ENCODE measurements around the gene PDIA5. TPM values are rescaled to one million over a fixed set of nuclear protein-coding genes. Genes with fewer than 3 reads are reported as not detected.

The PDIA5 gene
- 4.8 TPM for total RNA-seq
- long read RNA-seq, partial matches to known transcripts = 0 of 5 reads
- long read RNA-seq, other reads (novel, unspliced or antisense) = 1 of 5 reads

- intact Hi-C loops (cut with micrococcal nuclease) = no loop called here
- peak; percentile 94 for DNase-seq
- peak; percentile 96 for ATAC-seq
Measured at GRCh38 chr3:123066896-123067688, at the start of gene PDIA5. TSS of gene PDIA5 (plus strand) at chr3:123067025. CDS start at chr3:123067165, 140 bp downstream.

GRCh38 chr3:123018683-123019082 is 48.1 kb upstream of the PDIA5 start:
- no peak for DNase-seq
- ATAC-seq = no peak
- intact Hi-C loops (cut with micrococcal nuclease) = no loop called here

GRCh38 chr3:123019161-123019560 is 47.7 kb upstream of the PDIA5 start:
- intact Hi-C loops (cut with micrococcal nuclease) = no loop called here
- no peak for ATAC-seq
- DNase-seq = no peak

- intact Hi-C loops (cut with micrococcal nuclease) = no loop called here
- ATAC-seq = no peak
- no peak for DNase-seq
Measured at GRCh38 chr3:123019591-123019990, 47.2 kb upstream of the PDIA5 start.

DNA sequence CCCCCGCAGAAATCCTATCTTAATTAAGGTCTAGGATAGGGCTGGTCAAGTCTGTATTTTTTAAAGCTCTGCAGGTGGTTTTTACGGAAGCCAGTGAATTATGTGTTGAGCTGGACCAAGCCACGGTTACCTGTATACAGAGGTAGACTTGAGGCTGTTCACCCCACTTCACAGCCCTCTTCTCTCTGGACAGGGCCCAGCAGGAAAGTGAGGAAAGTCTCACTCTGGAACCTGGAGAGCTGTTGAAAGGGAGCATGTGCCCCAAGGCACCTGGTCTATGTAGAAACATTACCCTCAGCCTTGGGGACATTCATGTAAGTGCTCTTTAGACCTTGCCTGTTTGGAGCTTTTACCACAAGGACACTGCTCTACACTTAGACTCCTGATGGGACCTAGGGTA is 46.1 kb upstream of the PDIA5 start:
- DNase-seq (no peak), ATAC-seq (no peak)
- intact Hi-C loops (cut with micrococcal nuclease) = loop anchor here (10.0 kb wide), 1 partner anchor 56 kb away; no protein-coding TSS in a partner anchor

DNA sequence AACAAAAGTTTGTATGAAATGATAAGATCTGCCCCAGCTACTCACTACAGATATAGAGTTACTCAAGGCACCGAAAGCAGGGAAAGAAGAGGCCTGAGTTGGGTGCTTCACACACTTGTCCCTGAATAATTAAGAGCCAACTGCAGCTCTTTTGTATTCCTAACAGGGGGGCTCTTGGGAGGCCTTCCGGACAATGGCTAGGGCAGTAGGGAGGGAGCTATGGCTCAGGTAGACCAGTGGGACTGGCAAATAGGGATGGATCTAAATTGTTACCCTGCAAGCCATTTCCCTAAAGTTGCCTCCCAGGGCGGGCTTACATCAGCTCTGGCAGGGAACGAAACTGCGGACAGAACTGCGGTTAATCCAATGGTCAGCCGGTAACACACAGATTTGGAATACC is 45.4 kb upstream of the PDIA5 start:
- no peak for DNase-seq
- intact Hi-C loops (cut with micrococcal nuclease) = loop anchor here (10.0 kb wide), 1 partner anchor 57 kb away; no protein-coding TSS in a partner anchor
- no peak for ATAC-seq

- ATAC-seq = no peak
- intact Hi-C loops (cut with micrococcal nuclease) = loop anchor here (10.0 kb wide), 1 partner anchor 57 kb away; no protein-coding TSS in a partner anchor
- no peak for DNase-seq
Measured at GRCh38 chr3:123021996-123022510, 44.8 kb upstream of the PDIA5 start.

- intact Hi-C loops (cut with micrococcal nuclease) = loop anchor here (10.0 kb wide), 1 partner anchor 59 kb away; no protein-coding TSS in a partner anchor
- no peak for ATAC-seq
Measured at GRCh38 chr3:123024056-123024455, 42.8 kb upstream of the PDIA5 start.

DNA sequence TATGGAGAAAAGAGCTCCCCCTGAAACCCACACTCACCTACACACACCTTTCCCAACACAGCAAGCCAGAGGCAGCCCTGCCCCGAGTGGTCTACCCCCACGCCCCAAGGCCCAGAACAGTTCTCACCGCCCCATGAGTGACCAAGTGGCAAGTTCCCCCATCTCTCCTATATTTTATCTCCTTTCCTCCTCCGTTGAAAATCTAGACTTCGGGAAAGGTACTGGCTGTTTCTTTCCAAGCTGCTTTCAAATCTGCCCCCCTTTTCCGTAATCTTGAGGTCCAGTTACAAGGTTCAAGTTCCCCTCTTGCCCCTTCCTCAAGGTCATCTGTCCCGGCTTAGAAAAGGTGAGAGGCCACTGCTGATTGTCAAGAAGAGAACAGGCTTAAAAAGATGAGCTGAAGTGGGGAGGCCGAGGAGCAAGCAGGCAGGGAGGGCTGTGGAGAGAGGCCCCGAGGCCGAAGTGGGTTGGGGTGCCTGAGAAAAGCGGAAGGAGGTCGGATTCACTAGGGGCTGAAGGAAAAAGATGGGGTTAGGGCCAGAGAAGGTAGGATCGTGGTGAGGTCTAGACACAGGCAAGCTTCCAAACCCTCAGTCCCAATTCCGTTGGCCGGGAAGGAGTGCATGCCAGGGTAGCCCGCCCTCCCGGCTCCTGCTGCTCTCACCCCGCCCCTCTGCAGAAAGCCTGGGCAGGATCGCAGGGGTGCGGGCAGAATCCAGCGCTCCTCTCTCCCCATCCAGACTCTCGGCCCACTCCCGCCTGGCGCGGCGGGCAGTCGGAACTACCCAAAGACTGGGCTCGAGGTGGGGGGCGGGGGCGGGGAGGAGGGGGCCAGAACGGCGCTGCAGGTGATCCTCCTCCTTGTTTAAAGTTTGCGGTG is 40.9 kb upstream of the PDIA5 start:
- ATAC-seq (peak; percentile 51), DNase-seq (peak; percentile 39)
- intact Hi-C loops (cut with micrococcal nuclease) = loop anchor here (10.0 kb wide), 1 partner anchor 61 kb away; no protein-coding TSS in a partner anchor

More at GRCh38 chr3:123024056-123024455, 42.8 kb upstream of the PDIA5 start:
- DNase-seq = no peak

- DNase-seq (peak; percentile 63), ATAC-seq (peak; percentile 59)
- intact Hi-C loops (cut with micrococcal nuclease) = loop anchor here (10.0 kb wide), 1 partner anchor 62 kb away; no protein-coding TSS in a partner anchor
Measured at GRCh38 chr3:123026565-123027291, 40.1 kb upstream of the PDIA5 start.

DNA sequence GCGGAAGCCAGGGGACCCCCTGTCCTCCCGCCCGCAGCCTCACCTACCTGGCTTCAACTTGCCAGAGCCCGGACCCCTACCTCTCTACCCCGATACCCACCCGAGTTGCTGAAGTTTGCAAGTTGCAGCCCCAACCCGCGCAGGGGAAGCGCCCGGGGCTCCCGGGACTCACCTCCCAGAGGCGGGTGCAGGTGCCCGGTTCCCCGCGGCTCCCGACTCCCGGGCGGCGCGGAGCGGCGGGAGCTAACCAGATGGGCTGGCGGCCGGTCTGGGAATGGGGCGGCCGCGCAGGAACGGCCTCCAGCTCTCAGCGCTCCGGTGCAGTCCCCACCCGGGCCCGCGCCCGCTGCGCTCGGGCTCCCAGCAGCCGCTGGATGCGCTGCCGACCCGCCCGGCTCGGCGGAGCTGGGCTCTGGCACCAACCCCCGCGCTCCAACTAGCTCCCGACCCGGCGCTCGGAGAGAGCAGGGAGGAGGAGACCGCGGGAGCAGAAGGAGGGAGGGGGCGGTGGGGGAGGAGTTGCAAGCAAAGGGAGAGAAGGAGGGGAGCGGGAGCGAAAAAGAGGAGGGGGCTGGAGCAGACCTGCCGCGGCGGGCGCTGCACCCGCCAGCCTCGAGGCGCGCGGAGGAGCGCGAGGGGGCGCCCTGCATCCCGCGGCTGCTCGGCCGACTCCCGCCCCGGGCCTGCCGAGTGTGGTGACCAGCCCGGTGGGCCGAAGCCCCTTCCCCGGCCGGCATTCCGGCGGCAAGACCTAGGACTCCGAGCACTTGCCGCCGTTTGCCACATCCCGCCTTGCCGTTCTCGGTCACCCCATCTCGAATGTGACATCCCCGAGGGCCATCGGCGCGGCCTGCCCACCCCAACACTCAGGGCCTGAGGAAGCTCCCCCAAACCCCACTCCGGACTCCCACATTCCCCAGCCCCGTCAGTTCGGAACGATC is 39.3 kb upstream of the PDIA5 start, which contains the start of gene SEMA5B:
Gene SEMA5B (minus strand): TSS at position 472 of the 941 bp plus-strand sequence. CDS start 66,500 bp downstream, outside the sequence.
- DNase-seq (peak; percentile 68), ATAC-seq (peak; percentile 85)
- intact Hi-C loops (cut with micrococcal nuclease) = loop anchor here (10.0 kb wide), 1 partner anchor 63 kb away; no protein-coding TSS in a partner anchor

GRCh38 chr3:123028233-123028828 is 38.5 kb upstream of the PDIA5 start:
- intact Hi-C loops (cut with micrococcal nuclease) = loop anchor here (10.0 kb wide), 1 partner anchor 64 kb away; no protein-coding TSS in a partner anchor
- ATAC-seq = peak; percentile 59
- no peak for DNase-seq

- intact Hi-C loops (cut with micrococcal nuclease) = no loop called here
- ATAC-seq (no peak), DNase-seq (no peak)
Measured at GRCh38 chr3:123031051-123031450, 35.8 kb upstream of the PDIA5 start.

DNA sequence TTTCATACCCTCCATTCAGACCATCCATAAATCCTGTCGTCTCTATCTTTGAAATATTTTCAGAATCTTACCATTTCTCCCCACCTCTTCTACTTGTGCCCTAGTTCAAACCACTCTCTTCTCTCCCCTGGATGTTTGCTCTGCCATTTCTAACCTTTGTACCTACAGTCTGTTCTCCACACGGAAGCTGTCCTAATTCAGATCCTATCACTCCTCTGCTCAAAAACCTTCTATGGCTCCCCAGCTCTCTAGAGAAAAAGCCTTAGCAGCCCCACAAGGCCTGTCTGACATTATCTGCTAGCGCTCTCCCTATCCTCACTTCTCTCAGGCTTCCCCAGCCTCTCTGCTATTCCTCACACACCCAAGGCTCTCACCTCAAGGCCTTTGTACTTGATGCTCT is 34.8 kb upstream of the PDIA5 start:
- intact Hi-C loops (cut with micrococcal nuclease) = no loop called here
- no peak for DNase-seq

DNA sequence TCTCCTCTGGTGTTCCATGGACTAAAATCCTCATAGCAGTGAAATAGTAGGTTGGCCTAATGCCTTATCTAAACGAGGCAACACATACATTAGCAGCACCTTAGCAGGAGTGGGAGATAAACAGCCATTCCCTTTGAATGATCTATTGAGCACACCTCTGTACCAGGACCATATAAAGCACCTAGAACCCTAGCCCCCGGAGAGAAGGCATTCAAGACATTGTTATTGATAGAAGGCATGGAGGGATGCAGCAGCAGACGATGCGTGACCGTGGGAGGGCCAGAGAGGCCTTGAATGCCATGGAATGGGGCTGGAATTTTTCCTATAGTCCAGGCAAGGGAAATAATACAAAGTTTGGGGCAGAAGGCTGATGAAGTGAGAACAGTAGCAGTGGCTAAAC is 32.7 kb upstream of the PDIA5 start:
- intact Hi-C loops (cut with micrococcal nuclease) = no loop called here
- DNase-seq (no peak), ATAC-seq (no peak)

More for the DNA sequence above, 34.8 kb upstream of the PDIA5 start:
- ATAC-seq = no peak

- no peak for DNase-seq
- no peak for ATAC-seq
- intact Hi-C loops (cut with micrococcal nuclease) = no loop called here
Measured at GRCh38 chr3:123034996-123035395, 31.8 kb upstream of the PDIA5 start.

All from left ventricle myocardium superior (tissue), 1 donor.